Stimulated activated CD8-positive, alpha-beta memory T cell treated with anti-CD3 and anti-CD28 coated beads, Interleukin-7, amount 100 ng/mL, for 4 hours (primary cell): ENCODE data around the gene CGB3.

Experiments
- DNase-seq, 2 donors: peaks; one replicate each; pipeline ENCODE4 v3.0.0-alpha.2; 2020; ENCODE audit warnings: low read depth in 2 of 2

Gene CGB3

GRCh38 chr19:49016067-49016839, 7.9 kb downstream of the CGB3 start:
- no peak for DNase-seq

GRCh38 chr19:49014870-49015255, 9.3 kb downstream of the CGB3 start:
- DNase-seq = no peak

GRCh38 chr19:49014123-49014869, 9.8 kb downstream of the CGB3 start:
- no peak for DNase-seq

- no peak for DNase-seq
These were observed 12.9 kb downstream of the CGB3 start for GRCh38 chr19:49011194-49011593.

GRCh38 chr19:49010453-49010852, 13.7 kb downstream of the CGB3 start:
- DNase-seq = no peak

- no peak for DNase-seq
These were observed 14.3 kb downstream of the CGB3 start for GRCh38 chr19:49009828-49010227.

GRCh38 chr19:49006905-49007304, 17.2 kb downstream of the CGB3 start:
- DNase-seq = no peak

- no peak for DNase-seq
These were observed 19.0 kb downstream of the CGB3 start for GRCh38 chr19:49004964-49005614.

GRCh38 chr19:49004133-49004532, 20.0 kb downstream of the CGB3 start:
- DNase-seq = no peak

GRCh38 chr19:48999481-49000325, 24.4 kb downstream of the CGB3 start:
- DNase-seq = peak; percentile 32 to 56

- DNase-seq = no peak
These were observed 26.2 kb downstream of the CGB3 start for GRCh38 chr19:48997972-48998371.

GRCh38 chr19:48994035-48994386, 30.1 kb downstream of the CGB3 start:
- no peak for DNase-seq

GRCh38 chr19:48993175-48994034, 30.7 kb downstream of the CGB3 start, which contains the start of the genes GYS1 and RUVBL2:
GYS1 (minus strand) TSS chr19:48993309; CDS start chr19:48993112, 197 bp downstream.
RUVBL2 (plus strand) TSS chr19:48993887; CDS start chr19:48993912, 25 bp downstream.
- peak; percentile 98 to 99 for DNase-seq

GRCh38 chr19:48992581-48993174, 31.5 kb downstream of the CGB3 start:
- no peak for DNase-seq

- DNase-seq = no peak
These were observed 32.1 kb downstream of the CGB3 start for GRCh38 chr19:48991873-48992580.

- no peak for DNase-seq
These were observed 33.0 kb downstream of the CGB3 start for GRCh38 chr19:48991011-48991609.

GRCh38 chr19:48990400-48990799, 33.7 kb downstream of the CGB3 start:
- DNase-seq = no peak

- DNase-seq = no peak
These were observed 34.3 kb downstream of the CGB3 start for GRCh38 chr19:48989701-48990291.

- no peak for DNase-seq
These were observed 35.3 kb downstream of the CGB3 start for GRCh38 chr19:48988860-48989259.
